ENCODE measurements around the gene DGKQ.
"Not testable (repeated sequence)": the region's sequence is repeated elsewhere in the genome, so short reads cannot be mapped to it uniquely, and the experiment has no call there.

DNA sequence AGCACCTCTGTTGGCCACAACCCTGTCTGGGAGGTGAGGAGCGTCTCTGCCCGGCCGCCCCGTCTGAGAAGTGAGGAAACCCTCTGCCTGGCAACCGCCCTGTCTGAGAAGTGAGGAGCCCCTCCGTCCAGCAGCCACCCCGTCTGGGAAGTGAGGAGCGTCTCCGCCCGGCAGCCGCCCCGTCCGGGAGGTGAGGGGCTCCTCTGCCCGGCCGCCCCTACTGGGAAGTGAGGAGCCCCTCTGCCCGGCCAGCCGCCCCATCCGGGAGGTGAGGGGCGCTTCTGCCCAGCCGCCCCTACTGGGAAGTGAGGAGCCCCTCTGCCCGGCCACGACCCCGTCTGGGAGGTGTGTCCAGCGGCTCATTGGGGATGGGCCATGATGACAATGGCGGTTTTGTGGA is 2.6 kb upstream of the DGKQ start:
- TF ChIP-seq, protein P1, sequence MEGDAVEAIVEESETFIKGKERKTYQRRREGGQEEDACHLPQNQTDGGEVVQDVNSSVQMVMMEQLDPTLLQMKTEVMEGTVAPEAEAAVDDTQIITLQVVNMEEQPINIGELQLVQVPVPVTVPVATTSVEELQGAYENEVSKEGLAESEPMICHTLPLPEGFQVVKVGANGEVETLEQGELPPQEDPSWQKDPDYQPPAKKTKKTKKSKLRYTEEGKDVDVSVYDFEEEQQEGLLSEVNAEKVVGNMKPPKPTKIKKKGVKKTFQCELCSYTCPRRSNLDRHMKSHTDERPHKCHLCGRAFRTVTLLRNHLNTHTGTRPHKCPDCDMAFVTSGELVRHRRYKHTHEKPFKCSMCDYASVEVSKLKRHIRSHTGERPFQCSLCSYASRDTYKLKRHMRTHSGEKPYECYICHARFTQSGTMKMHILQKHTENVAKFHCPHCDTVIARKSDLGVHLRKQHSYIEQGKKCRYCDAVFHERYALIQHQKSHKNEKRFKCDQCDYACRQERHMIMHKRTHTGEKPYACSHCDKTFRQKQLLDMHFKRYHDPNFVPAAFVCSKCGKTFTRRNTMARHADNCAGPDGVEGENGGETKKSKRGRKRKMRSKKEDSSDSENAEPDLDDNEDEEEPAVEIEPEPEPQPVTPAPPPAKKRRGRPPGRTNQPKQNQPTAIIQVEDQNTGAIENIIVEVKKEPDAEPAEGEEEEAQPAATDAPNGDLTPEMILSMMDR (IDR thresholded peaks at IDR 0.05), result not testable (repeated sequence)
- not testable (repeated sequence) for TF ChIP-seq ZFX (IDR thresholded peaks at IDR 0.05; ENCODE audit: borderline replicate concordance)

All from 22Rv1 (cell line).